ENCODE data around the gene ZNF185.

Gene ZNF185

DNA sequence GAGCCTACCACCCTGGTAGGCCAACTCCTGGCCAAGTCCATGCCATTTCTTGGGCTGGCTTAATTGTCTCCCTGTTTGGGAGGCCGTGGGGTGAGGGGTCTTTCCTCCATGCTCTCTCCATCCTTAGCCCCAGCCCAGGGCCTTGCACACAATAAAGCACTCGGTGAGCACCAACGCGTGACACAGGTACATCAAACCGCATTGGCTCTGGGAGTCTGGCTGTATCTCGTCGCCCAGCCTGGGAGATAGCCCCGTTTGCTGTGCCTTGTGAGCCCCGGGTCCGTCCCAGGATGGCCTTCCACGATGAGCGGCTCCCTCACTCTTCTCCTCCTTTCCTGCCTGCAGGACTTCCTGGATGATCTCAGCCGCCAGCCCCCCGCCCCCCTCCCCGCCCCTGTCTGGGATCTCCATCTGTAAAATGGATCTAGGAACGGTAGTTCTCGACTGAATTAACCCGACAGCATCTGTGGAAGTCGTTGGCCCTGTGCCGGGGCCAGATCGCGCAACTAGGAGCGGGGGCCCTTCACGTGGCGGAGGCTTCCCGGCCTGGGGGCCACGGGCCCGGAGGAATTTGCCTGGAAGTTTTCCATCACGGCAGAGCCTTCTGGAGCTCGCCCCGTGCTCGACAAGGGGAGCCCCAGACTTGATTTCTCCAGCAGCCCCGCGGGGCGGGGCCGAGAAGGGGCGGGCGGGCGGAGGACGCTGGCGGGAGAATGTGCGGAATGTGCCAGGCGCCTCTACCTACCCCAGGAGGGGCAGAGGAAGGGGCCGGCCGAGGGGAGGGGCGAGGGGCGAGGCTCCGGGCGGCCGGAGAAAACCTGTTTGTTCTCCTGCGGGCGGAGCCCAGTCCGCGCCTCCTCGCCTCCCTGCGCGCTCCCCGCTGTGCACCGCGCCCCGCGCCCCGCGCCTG is at the start of gene ZNF185:
Gene ZNF185, plus strand, starts transcription at position 846 of the 910 bp plus-strand sequence. CDS start 16,423 bp downstream, outside the sequence.
- DNase-seq = no peak
- H3K4me3 ChIP-seq (ENCODE audit: low read depth, low read length) = peak within 1 kb of the TSS; percentile 35
- TF ChIP-seq, protein P1, sequence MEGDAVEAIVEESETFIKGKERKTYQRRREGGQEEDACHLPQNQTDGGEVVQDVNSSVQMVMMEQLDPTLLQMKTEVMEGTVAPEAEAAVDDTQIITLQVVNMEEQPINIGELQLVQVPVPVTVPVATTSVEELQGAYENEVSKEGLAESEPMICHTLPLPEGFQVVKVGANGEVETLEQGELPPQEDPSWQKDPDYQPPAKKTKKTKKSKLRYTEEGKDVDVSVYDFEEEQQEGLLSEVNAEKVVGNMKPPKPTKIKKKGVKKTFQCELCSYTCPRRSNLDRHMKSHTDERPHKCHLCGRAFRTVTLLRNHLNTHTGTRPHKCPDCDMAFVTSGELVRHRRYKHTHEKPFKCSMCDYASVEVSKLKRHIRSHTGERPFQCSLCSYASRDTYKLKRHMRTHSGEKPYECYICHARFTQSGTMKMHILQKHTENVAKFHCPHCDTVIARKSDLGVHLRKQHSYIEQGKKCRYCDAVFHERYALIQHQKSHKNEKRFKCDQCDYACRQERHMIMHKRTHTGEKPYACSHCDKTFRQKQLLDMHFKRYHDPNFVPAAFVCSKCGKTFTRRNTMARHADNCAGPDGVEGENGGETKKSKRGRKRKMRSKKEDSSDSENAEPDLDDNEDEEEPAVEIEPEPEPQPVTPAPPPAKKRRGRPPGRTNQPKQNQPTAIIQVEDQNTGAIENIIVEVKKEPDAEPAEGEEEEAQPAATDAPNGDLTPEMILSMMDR (IDR thresholded peaks at IDR 0.05; ENCODE audit: low read depth, low read length, missing control alignments) = no peak
- in situ Hi-C loops (cut with HindIII; ENCODE audit: low pct_ligation_motif_present, low sequenced_read_pairs) = no loop called here
- no peak within 1 kb of the TSS for H3K27ac ChIP-seq
- H3K27me3 ChIP-seq (replicated peaks) = no peaks in the 10 kb centered on the region
- no peaks in the 10 kb centered on the region for H3K36me3 ChIP-seq (replicated peaks)

DNA sequence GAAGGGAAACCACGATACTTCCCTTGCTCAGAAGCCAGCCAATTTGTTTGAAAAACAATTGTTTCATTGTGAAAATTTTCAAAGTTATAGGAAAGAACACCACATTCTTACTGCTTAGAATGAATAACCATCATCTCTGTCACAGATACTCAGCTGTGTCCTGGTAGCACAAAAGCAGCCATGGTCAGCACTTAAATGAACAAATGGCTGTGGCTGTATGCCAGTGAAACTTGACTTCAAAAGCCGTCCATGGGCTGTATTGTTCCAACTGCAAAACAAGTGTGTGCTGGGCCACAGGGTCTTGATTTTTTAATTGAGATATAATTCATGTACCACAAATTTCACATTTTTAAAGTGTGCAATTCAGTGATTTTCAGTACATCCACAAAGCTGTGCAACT is 47.4 kb upstream of the ZNF185 start:
- no peak overlapping the region for H3K4me3 ChIP-seq (ENCODE audit: low read depth, low read length)
- in situ Hi-C loops (cut with HindIII; ENCODE audit: low pct_ligation_motif_present, low sequenced_read_pairs) = no loop called here
- H3K36me3 ChIP-seq (replicated peaks) = no peaks in the 10 kb centered on the region
- no peaks in the 10 kb centered on the region for H3K27me3 ChIP-seq (replicated peaks)
- H3K27ac ChIP-seq = no peak overlapping the region
- no peak for DNase-seq
- TF ChIP-seq, protein P1 (IDR thresholded peaks at IDR 0.05; ENCODE audit: low read depth, low read length, missing control alignments) = no peak

DNA sequence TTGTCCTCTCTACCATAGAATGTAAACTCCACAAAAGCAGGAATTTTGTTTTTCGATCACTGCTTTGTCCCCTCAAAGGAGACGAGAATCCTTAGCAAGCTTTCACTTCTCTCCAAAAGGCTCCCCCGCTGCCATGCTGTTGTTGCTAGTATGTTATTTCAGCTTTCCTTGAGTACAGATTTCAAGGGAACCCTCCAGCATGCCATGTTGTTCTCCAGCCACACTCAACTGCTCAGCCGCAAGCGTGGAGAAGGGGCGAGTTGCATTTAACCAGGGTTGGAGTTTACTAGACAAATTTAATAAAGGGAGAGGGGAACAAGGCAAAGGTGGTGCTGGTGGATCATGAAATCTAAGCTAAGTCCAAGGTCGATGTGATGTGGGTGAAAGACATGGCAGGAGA is 43.9 kb upstream of the ZNF185 start:
- Histone ChIP-seq H3K4me3 (ENCODE audit: low read depth, low read length) (no peak overlapping the region), H3K36me3 (replicated peaks) (no peaks in the 10 kb centered on the region), H3K27ac (no peak overlapping the region), H3K27me3 (replicated peaks) (no peaks in the 10 kb centered on the region)
- TF ChIP-seq, protein P1 (IDR thresholded peaks at IDR 0.05; ENCODE audit: low read depth, low read length, missing control alignments) = no peak
- no peak for DNase-seq
- in situ Hi-C loops (cut with HindIII; ENCODE audit: low pct_ligation_motif_present, low sequenced_read_pairs) = no loop called here

DNA sequence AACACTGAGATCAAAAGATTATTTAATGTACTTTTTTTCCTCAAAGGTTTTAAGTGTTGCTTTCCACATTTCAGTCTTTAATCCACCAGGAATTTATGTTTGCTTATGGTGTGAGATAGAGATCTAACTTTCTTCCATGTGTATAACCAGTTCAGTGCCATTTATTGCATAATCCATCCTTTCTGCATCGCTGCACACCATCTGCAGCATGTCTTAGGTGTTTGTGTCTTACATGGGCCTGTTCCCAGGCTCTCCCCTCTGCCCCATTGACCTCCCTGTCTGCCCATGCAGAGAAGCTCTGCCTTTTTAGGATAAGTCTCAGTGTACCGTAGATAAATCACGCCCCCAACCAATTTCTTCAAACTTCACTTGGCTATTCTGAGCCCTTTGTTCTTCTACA is 36.8 kb upstream of the ZNF185 start:
- in situ Hi-C loops (cut with HindIII; ENCODE audit: low pct_ligation_motif_present, low sequenced_read_pairs) = no loop called here
- no peak overlapping the region for H3K27ac ChIP-seq

DNA sequence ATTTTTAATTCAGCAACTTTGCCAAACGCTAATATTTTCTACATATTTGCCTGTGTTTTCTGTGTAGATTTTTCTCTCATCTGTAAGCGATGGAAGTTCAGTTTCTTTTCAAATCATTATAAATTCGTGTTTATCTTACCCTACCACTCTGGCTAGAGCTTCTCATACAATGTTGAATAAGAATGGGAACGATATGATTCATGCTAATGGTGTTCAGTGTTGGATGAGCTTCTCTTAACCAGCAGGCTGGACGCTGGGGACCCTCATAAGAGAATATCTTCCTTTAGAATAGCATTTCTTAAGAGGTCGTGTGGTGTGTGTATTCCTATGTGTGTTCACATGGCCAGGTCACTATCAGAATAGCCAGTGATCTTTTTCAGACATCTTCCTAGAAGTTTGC is 36.0 kb upstream of the ZNF185 start:
- Histone ChIP-seq H3K27ac (no peak overlapping the region), H3K27me3 (replicated peaks) (no peaks in the 10 kb centered on the region), H3K36me3 (replicated peaks) (no peaks in the 10 kb centered on the region), H3K4me3 (ENCODE audit: low read depth, low read length) (no peak overlapping the region)
- DNase-seq = no peak
- TF ChIP-seq, protein P1 (IDR thresholded peaks at IDR 0.05; ENCODE audit: low read depth, low read length, missing control alignments) = no peak
- in situ Hi-C loops (cut with HindIII; ENCODE audit: low pct_ligation_motif_present, low sequenced_read_pairs) = no loop called here

More for the DNA sequence above, 36.8 kb upstream of the ZNF185 start:
- TF ChIP-seq, protein P1 (IDR thresholded peaks at IDR 0.05; ENCODE audit: low read depth, low read length, missing control alignments) = no peak
- no peak for DNase-seq
- Histone ChIP-seq H3K27me3 (replicated peaks) (no peaks in the 10 kb centered on the region), H3K36me3 (replicated peaks) (no peaks in the 10 kb centered on the region), H3K4me3 (ENCODE audit: low read depth, low read length) (no peak overlapping the region)

Data from brain microvascular endothelial cell (primary cell).